Heart left ventricle (tissue), 13 donors: ENCODE results near the gene CHIC1.
"Not testable (repeated sequence)": the region's sequence is repeated elsewhere in the genome, so short reads cannot be mapped to it uniquely, and the experiment has no call there.

Experiments
- CTCF ChIP-seq, 12 donors: fragments of 200-600 bp; sonication (generic) in 4 of 12; IDR thresholded peaks; one replicate each; pipeline versions ENCODE4 v1.5.0 to v1.8.0; 2018 to 2022; ENCODE audit warnings: antibody characterized with exemption in 12 of 12, mild to moderate bottlenecking in 5 of 12
- POLR2A ChIP-seq, 2 donors: fragments of 450-650 bp; IDR thresholded peaks; one replicate each; pipeline ENCODE4 v1.6.1; 2017; ENCODE audit warnings: antibody characterized with exemption in 2 of 2, mild to moderate bottlenecking in 2 of 2, moderate library complexity in 2 of 2
- donor health status: ischemic (EF 13 %, LVEDD 7.1; RV severe dilation, severe dysfunction).
- donor health status: DM: no; HTN: yes; CAD: no.
- donor health status: DM: no; HTN: no; CAD: no.
- donor health status: ischemic (EF 25% LVEDD 6.9; RV normal size, moderate dysfunction).
- donor health status: ischemic (EF 25% LVEDD 5.7; RV mildly dilated, moderate dysfunction).
- donor health status: ischemic (EF 35%, LVEDD 5.7; RV mildly dilated, moderate dysfunction).
- donor health status: nonischemic (EF 11% LVEDD 7.7; RV severe dilation, severe dysfunction).
- donor health status: DM: yes; HTN: yes; CAD: no.
- donor health status: PGD.
- donor health status: ischemic (EF 29% LVEDD 5.4; RV normal size, mild dysfunction).
- donor health status: nonischemic (EF 23%, LVEDD 6.1; RV moderate dilation, normal function).

GRCh38 chrX:73707014-73707413 lies 144.0 kb downstream of the CHIC1 start:
- TF ChIP-seq POLR2A, CTCF (IDR thresholded peaks at IDR 0.05): not testable (repeated sequence)
